GM23248 (cell line): ENCODE results near the gene MSMO1. TPM values are rescaled to one million over a fixed set of nuclear protein-coding genes. Genes with fewer than 3 reads are reported as not detected.
A peak's percentile ranks its signal among the peaks of the same experiment; 100 is the strongest.

Experiments
- DNase-seq: peaks from one replicate; pipeline ENCODE4 v3.0.0-alpha.2; 2015
- H2AFZ ChIP-seq: fragments of 200-600 bp; sonication (generic); 2 replicates; pipeline ENCODE4 v1.6.1; 2016; ENCODE audit warnings: antibody characterized with exemption
- H3F3A ChIP-seq: fragments of 200-600 bp; sonication (generic); 2 replicates; pipeline ENCODE4 v1.6.1; 2016; ENCODE audit warnings: mild to moderate bottlenecking, antibody characterized with exemption, mixed run types; ENCODE audit not compliant: insufficient read depth
- H3K27ac ChIP-seq: fragments of 200-600 bp; sonication (generic); 2 replicates; pipeline ENCODE4 v1.5.1; 2016; ENCODE audit warnings: mild to moderate bottlenecking
- H3K27me3 ChIP-seq: fragments of 200-600 bp; sonication (generic); replicated peaks from 2 replicates; pipeline ENCODE4 v1.6.1; 2016; ENCODE audit warnings: mild to moderate bottlenecking; ENCODE audit not compliant: insufficient read depth
- H3K36me3 ChIP-seq: fragments of 200-600 bp; sonication (generic); 2 replicates; pipeline ENCODE4 v1.6.1; 2016; ENCODE audit warnings: low read depth, mild to moderate bottlenecking
- H3K4me1 ChIP-seq: fragments of 200-600 bp; sonication (generic); 2 replicates; pipeline ENCODE4 v1.6.1; 2016; ENCODE audit warnings: mild to moderate bottlenecking; ENCODE audit not compliant: insufficient read depth
- H3K4me2 ChIP-seq: fragments of 200-600 bp; sonication (generic); one replicate; pipeline ENCODE4 v1.6.1; 2016; ENCODE audit warnings: mild to moderate bottlenecking; ENCODE audit not compliant: unreplicated experiment
- H3K4me3 ChIP-seq: fragments of 200-600 bp; sonication (generic); 2 replicates; pipeline ENCODE4 v1.5.1; 2016; ENCODE audit warnings: mild to moderate bottlenecking
- H3K79me2 ChIP-seq: fragments of 200-600 bp; sonication (generic); 2 replicates; pipeline ENCODE4 v1.6.1; 2016; ENCODE audit warnings: mild to moderate bottlenecking; ENCODE audit not compliant: insufficient read depth
- H3K9ac ChIP-seq: fragments of 200-600 bp; sonication (generic); 2 replicates; pipeline ENCODE4 v1.6.1; 2016; ENCODE audit warnings: mild to moderate bottlenecking
- H3K9me2 ChIP-seq: fragments of 200-600 bp; sonication (generic); 2 replicates; pipeline ENCODE4 v1.6.1; 2016; ENCODE audit warnings: mixed run types, mild to moderate bottlenecking, moderate library complexity; ENCODE audit not compliant: insufficient read depth
- H3K9me3 ChIP-seq: fragments of 200-600 bp; sonication (generic); one replicate; pipeline ENCODE4 v1.6.1; 2017; ENCODE audit warnings: low read depth
- H4K20me1 ChIP-seq: fragments of 200-600 bp; sonication (generic); 2 replicates; pipeline ENCODE4 v1.6.0; 2016; ENCODE audit not compliant: insufficient read depth
- EZH2 ChIP-seq: fragments of 200-600 bp; sonication (generic); IDR thresholded peaks from 2 replicates; pipeline ENCODE4 v1.6.1; 2018; ENCODE audit warnings: antibody characterized with exemption, mild to moderate bottlenecking; ENCODE audit not compliant: insufficient read depth, poor library complexity, severe bottlenecking
- EZH2phosphoT487 ChIP-seq: fragments of 200-600 bp; sonication (generic); IDR thresholded peaks from 2 replicates; pipeline ENCODE4 v1.6.1; 2018; ENCODE audit warnings: antibody characterized with exemption, moderate library complexity, mild to moderate bottlenecking, low read depth; ENCODE audit not compliant: insufficient read depth
- WGBS, 2 experiments: methylation state at CpG; one replicate each; pipeline ENCODE4 v1.1.6; 2015 to 2017; ENCODE audit warnings: low lambda C conversion rate in 2 of 2, low coverage in 1 of 2; ENCODE audit errors: missing lambda C conversion rate in 2 of 2; 5-methylcytosine and 5-hydroxymethylcytosine counted together
- in situ Hi-C: fragments of 300-500 bp; cut with MboI; formaldehyde crosslinking; loops from 2 replicates; pipeline ENCODE4 v1.15.0; 2020
- polyA plus RNA-seq: library from polyadenylated mRNA; unstranded; fragments of >200 nt; fragmentation: Nextera tagmentation; extraction: Ambion mirVana; gene quantifications from 2 replicates; pipeline ENCODE4 v1.2.1, GENCODE V29; 2016
- total RNA-seq: library from RNA; depleted of rRNA; stranded (reverse); fragments of >200 nt; shearing (Covaris generic); gene quantifications from 2 replicates; pipeline ENCODE4 v1.2.3, GENCODE V29; 2014

The MSMO1 gene
- total and polyA plus RNA-seq, 2 experiments from 2014 or later = 72.2 to 72.7 TPM

GRCh38 chr4:165324918-165325304, 2.6 kb upstream of the MSMO1 start:
- in situ Hi-C loops = no loop called here
- H2AFZ ChIP-seq = no peak overlapping the region
- 91 to 94% methylated on average over 3 of the region's 3 CpGs for WGBS, 2 experiments
- no peaks in the 10 kb centered on the region for H3K9me2 ChIP-seq
- no peaks in the 10 kb centered on the region for H4K20me1 ChIP-seq
- no peak overlapping the region for H3K4me3 ChIP-seq
- peaks cover 27% of the 10 kb centered on the region for H3K4me1 ChIP-seq
- H3K79me2 ChIP-seq = peaks cover 24% of the 10 kb centered on the region
- no peaks in the 10 kb centered on the region for H3K27me3 ChIP-seq
- peaks cover 25% of the 10 kb centered on the region for H3F3A ChIP-seq
- no peak for DNase-seq
- H3K27ac ChIP-seq = no peak overlapping the region
- no peak overlapping the region for H3K4me2 ChIP-seq
- no peaks in the 10 kb centered on the region for H3K36me3 ChIP-seq
- no peak overlapping the region for H3K9ac ChIP-seq
- H3K9me3 ChIP-seq = no peaks in the 10 kb centered on the region
- TF ChIP-seq EZH2 = no peak
- TF ChIP-seq EZH2phosphoT487 = no peak

DNA sequence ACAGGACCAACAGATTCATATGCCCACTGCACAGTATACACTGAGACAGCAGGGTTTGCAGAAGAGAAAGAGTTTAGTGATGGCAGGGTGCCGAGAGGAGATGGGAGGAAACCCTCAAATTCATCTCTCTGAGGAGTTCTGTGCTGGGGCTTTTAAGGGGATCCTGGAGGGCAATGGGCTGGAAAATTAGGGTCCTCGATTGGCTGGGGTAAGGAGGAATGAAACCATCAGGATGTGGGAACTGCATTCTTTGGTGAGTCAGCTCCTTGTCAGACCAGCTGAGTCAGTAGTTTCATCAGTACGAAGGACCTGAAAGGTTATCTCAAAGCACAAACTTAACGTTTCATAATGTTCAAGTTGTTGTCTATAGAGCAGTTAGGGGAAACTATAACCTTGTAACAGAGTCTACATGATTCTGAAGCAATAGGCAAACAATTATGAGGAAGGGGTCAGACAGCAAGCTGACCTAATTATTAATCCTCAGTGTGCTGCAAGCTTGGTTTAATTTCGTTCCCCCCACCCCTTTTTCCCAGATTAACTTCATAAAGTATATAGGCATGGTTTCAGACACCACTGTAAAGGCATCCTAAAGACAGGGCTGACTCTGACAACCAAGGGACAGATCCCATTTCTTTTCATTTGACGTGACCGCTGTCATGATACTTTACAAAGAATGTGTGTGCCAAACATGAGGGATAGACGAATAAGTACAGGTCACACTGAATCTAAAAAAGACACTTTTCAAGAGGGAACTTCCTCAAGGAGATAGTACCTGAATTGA, 1.5 kb upstream of the MSMO1 start:
- peak overlapping the region; percentile 85 for H3K4me3 ChIP-seq
- in situ Hi-C loops = no loop called here

DNA sequence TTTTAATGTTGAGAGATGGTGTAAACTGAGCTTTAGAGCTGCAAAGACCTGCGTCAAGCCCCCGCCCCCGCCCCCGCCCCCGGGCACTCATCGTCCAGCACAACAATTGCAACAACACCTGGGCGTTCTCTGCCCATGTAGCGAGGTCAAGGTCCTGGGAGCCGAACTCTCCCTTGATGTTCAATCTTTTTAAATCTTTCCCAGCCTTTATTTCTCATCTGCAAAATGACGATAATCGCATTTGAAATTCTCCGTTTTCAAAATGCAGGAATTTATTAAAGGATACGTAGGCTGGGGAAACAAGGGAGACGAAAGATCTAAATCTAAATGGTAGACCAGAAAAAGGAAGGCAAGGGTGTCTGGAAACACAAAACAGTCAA, 648 bp upstream of the MSMO1 start:
- Histone ChIP-seq H3K79me2 (peaks cover 43% of the 10 kb centered on the region), H3F3A (peaks cover 25% of the 10 kb centered on the region), H3K9ac (peak overlapping the region; percentile 91), H2AFZ (peak overlapping the region; percentile 88), H3K27me3 (no peaks in the 10 kb centered on the region), H3K4me3 (peak overlapping the region; percentile 85), H3K4me2 (peak overlapping the region; percentile 79), H3K36me3 (no peaks in the 10 kb centered on the region), H3K27ac (peak overlapping the region; percentile 91), H3K4me1 (peaks cover 32% of the 10 kb centered on the region), H3K9me2 (no peaks in the 10 kb centered on the region), H3K9me3 (no peaks in the 10 kb centered on the region), H4K20me1 (no peaks in the 10 kb centered on the region)
- TF ChIP-seq EZH2 (no peak), EZH2phosphoT487 (no peak)
- in situ Hi-C loops = no loop called here
- 0 to 1% methylated on average over 11 to 13 of the region's 14 CpGs for WGBS, 2 experiments
- peak; percentile 55 for DNase-seq

More for the DNA sequence above, 1.5 kb upstream of the MSMO1 start:
- Histone ChIP-seq H3K9ac (peak overlapping the region; percentile 91; the same call in 1 of the 2 replicates), H2AFZ (peak overlapping the region; percentile 88), H3K9me2 (no peaks in the 10 kb centered on the region), H3K9me3 (no peaks in the 10 kb centered on the region), H3K79me2 (peaks cover 34% of the 10 kb centered on the region), H4K20me1 (no peaks in the 10 kb centered on the region), H3K4me1 (peaks cover 32% of the 10 kb centered on the region), H3K27ac (peak overlapping the region; percentile 91), H3K36me3 (no peaks in the 10 kb centered on the region), H3F3A (peaks cover 25% of the 10 kb centered on the region), H3K4me2 (peak overlapping the region; percentile 79), H3K27me3 (no peaks in the 10 kb centered on the region)
- peak; percentile 72 for DNase-seq
- no peak for TF ChIP-seq EZH2phosphoT487
- no peak for TF ChIP-seq EZH2
- 54 to 59% methylated on average over 8 of the region's 8 CpGs for WGBS, 2 experiments

GRCh38 chr4:165328101-165328425, 594 bp downstream of the MSMO1 start:
- H3K9me2 ChIP-seq = no peaks in the 10 kb centered on the region
- H3K9ac ChIP-seq = peak overlapping the region; percentile 77
- H3K79me2 ChIP-seq = peaks cover 56% of the 10 kb centered on the region
- H3K36me3 ChIP-seq = no peaks in the 10 kb centered on the region
- H3K4me1 ChIP-seq = peaks cover 32% of the 10 kb centered on the region
- H3K27me3 ChIP-seq = no peaks in the 10 kb centered on the region
- WGBS, 2 experiments = 1% methylated on average over 7 of the region's 7 CpGs
- H3K4me2 ChIP-seq = peak overlapping the region; percentile 75
- TF ChIP-seq EZH2 (no peak), EZH2phosphoT487 (no peak)
- H3K27ac ChIP-seq = peak overlapping the region; percentile 34
- peak overlapping the region; percentile 94 for H2AFZ ChIP-seq
- peaks cover 25% of the 10 kb centered on the region for H3F3A ChIP-seq
- H4K20me1 ChIP-seq = no peaks in the 10 kb centered on the region; the same call in 1 of the 2 replicates
- H3K9me3 ChIP-seq = no peaks in the 10 kb centered on the region
- no peak for DNase-seq
- in situ Hi-C loops = no loop called here
- H3K4me3 ChIP-seq = peak overlapping the region; percentile 94
